ENCODE data around the gene ING2.

The ING2 gene

GRCh38 chr4:183533698-183534097 lies 28.8 kb downstream of the ING2 start:
- no peak for TF ChIP-seq CTCF (conservative IDR thresholded peaks at IDR 0.05; ENCODE audit: control insufficient read depth, insufficient read depth, low read depth, low read length)
- H3K4me3 ChIP-seq (ENCODE audit: control insufficient read depth, low read depth, low read length) = no peak overlapping the region
- DNase-seq (ENCODE audit: low read depth) = no peak

- no peak for TF ChIP-seq CTCF (conservative IDR thresholded peaks at IDR 0.05; ENCODE audit: control insufficient read depth, insufficient read depth, low read depth, low read length)
- DNase-seq (ENCODE audit: low read depth) = no peak
- H3K4me3 ChIP-seq (ENCODE audit: control insufficient read depth, low read depth, low read length) = no peak overlapping the region
These were observed 35.7 kb downstream of the ING2 start for GRCh38 chr4:183540410-183541009.

- peak; percentile 16 for DNase-seq (ENCODE audit: low read depth)
- no peak for TF ChIP-seq CTCF (conservative IDR thresholded peaks at IDR 0.05; ENCODE audit: control insufficient read depth, insufficient read depth, low read depth, low read length)
- H3K4me3 ChIP-seq (ENCODE audit: control insufficient read depth, low read depth, low read length) = no peak overlapping the region
These were observed 36.3 kb downstream of the ING2 start for GRCh38 chr4:183541010-183541751.

GRCh38 chr4:183541752-183542040 lies 36.8 kb downstream of the ING2 start:
- no peak for DNase-seq (ENCODE audit: low read depth)
- no peak for TF ChIP-seq CTCF (conservative IDR thresholded peaks at IDR 0.05; ENCODE audit: control insufficient read depth, insufficient read depth, low read depth, low read length)
- no peak overlapping the region for H3K4me3 ChIP-seq (ENCODE audit: control insufficient read depth, low read depth, low read length)

- H3K4me3 ChIP-seq (ENCODE audit: control insufficient read depth, low read depth, low read length) = no peak overlapping the region
- no peak for TF ChIP-seq CTCF (conservative IDR thresholded peaks at IDR 0.05; ENCODE audit: control insufficient read depth, insufficient read depth, low read depth, low read length)
- no peak for DNase-seq (ENCODE audit: low read depth)
These were observed 38.6 kb downstream of the ING2 start for GRCh38 chr4:183543435-183543834.

- H3K4me3 ChIP-seq (ENCODE audit: control insufficient read depth, low read depth, low read length) = no peak overlapping the region
- TF ChIP-seq CTCF (conservative IDR thresholded peaks at IDR 0.05; ENCODE audit: control insufficient read depth, insufficient read depth, low read depth, low read length) = no peak
- peak; percentile 16 for DNase-seq (ENCODE audit: low read depth)
These were observed 39.3 kb downstream of the ING2 start for GRCh38 chr4:183544109-183544508.
